Measurements from ENCODE around the gene FGFRL1.
"Not testable (repeated sequence)": the region's sequence is repeated elsewhere in the genome, so short reads cannot be mapped to it uniquely, and the experiment has no call there.

The FGFRL1 gene

DNA sequence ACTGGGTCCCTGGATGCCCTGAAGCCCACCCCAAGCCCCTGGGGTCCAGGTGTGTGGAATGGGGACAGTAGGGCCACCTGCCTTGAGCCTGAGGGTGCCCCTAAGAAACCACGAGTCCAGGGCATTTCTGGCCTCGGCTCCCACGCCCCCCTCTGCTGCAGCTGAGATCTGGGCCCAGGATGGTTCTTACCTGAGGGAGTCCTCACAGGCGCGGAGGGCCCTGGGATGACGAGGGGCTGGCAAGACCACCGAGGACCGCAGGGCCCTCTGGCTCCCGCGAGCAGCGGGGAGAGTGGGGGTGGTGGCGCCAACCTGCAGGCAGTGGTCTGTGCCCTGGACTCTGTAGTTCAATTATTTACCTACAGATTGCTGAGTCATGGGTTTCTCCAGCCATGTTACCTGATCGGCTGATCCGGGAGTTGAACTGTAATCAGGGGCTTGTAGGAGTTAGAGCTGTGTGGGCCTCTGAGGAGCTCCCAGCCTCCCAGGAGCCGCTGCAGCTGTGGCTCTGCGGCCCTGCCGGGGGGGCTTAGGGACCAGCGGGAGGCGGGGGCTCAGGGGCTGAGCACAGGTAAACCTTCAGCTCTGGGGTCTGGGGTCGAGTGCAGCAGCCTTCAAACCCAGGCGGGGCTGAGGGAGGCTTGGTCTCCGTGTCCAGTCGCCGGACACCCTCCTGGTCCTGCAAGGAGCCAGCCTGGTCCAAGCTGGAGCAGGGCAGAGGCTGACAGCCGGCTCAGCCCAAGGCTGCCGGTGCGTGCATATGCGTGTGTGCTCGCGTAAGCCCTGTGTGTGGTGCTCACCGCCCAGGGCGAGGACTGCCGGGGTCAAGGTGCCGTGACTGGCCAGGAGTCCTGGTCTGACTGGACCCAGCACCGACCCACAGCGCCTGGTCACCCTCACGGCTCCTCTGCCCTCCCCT, 18.1 kb upstream of the FGFRL1 start, which contains the start of gene SLC26A1:
TSS of gene SLC26A1 (minus strand) at position 294 of the 919 bp plus-strand sequence. CDS start 1,701 bp downstream, outside the sequence.
- no peak for DNase-seq

DNA sequence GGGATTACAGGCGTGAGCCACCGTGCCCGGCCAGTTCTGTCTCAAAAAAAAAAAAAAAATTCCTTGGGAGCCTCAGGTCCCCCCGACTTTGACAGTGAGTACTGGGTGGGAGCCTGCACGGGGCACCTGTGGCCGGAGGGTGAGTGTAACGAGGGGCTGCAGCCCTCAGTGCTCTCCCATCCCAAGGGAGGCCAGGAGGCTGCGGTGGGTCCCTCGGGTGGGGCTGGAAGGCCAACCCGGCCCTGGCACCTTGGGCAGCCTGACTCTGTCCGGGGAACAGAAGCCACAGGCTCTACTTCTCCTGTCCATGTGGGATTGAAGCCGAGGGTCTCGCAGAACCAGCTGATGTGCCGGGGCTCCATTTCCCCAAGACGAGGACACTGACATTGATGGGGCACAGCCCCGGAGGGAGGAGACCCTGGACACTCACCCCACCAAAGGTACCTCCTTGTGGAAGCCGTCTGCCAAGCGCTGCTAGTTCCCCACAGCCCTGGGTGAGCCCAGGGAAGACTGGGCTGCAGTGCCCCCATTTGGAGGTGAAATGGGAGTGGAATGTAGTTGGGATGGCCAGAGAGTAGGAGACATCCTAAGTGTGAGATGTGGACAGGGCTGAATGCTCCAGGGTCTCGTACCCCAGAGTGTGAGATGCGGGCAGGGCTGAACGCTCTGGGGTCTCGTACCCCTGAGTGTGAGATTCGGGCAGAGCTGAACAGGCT, 16.0 kb upstream of the FGFRL1 start:
- DNase-seq: no peak

DNA sequence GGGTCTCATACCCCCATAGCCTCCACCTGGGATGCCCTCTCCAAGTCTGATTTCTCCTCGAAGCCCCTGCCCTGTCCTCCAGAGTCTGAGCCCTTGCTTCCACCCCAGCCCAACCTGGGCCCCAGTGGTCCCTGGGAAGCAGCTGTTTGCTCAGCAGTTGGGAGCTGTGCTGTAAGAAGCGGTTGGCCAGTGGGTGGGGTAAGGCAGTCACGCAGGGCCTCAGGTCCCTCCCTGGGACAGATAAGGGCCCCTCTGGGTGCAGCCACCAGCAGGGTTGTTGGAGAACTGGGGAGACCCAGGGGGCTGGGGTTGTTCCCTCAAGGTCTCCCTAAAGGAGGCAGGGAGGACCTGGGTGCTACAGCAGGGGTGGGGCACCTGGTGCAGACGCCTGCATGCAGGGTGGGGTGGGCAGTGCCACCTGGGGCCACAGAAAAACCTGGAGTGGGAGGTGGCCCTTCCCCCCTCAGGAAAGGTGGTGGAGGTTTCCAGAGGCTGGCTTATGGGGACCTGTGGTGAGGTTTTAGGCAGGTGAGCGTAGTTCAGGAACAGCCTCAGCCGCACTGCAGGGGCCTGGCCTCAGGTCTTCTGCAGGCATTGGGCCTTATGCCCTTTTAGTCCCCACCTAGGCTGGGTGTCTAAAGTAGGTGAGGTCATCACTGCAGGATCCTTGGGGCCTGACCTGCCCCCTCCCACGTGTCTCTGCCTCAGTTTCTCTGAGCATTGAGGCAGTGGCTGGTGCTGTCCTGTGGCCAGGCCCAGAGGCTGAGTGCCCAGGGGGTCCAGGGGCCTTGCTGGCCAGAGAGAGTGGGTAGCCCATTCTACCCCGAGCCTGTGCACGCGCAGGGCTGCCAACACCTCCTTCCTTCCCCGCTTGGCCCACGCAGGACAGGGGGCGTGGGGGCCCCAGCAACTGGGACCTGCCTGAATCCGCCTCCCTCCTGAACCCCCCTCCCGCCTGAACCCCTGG, 15.1 kb upstream of the FGFRL1 start:
- no peak for DNase-seq

DNA sequence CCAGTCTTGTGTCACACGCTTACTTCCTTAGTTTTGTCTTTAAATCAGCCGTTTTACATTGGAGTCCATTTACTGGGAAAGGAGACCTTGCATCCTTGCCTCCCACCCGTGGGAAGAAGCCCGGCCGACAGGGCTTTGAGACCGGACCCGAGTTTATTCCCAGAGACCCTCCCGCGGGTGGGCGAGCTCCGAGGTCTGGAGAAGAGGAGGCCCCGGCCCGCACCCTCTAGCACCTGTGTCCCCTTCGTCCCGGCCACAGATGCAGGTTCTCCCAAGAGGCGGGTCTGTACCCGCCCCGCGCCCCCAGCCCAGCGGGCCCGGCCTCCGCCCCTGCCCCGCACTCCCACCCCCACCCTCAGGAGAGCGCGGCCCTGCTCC, 14.4 kb upstream of the FGFRL1 start:
- no peak for DNase-seq

DNA sequence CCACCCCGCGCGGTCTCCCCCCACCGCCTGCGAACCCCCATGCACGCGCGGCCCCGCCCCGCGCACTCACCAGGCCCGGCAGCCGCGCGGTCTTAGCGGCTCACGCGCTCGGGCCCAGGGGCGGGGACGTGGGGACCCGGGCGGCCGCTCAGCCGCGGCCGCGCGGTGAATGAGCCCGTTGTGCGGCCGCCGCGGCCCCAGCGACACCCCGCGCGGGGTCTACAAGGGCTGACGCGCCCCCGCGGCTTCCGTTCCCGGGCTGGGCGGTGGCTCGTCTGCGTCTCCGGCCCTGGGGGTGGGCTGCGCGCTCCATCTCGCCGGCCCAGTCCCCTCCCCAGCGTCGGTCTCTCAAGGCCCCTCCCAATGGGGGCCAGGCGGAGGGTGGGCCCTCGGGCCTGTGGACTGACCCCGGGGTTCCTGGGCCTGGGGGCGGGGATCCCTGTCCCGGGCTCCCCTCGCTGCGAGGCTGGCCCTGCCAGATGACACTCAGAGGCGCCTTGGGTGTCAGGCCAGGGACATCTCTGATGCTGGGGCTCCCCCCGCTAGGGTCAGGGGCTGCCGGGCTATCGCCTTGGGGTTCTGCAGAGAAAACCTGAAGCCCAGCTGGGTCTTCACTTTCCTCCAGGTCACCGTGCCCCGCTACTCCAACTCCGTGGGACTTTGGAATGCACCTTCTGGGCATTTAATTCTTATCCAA, 13.9 kb upstream of the FGFRL1 start:
- DNase-seq: no peak

DNA sequence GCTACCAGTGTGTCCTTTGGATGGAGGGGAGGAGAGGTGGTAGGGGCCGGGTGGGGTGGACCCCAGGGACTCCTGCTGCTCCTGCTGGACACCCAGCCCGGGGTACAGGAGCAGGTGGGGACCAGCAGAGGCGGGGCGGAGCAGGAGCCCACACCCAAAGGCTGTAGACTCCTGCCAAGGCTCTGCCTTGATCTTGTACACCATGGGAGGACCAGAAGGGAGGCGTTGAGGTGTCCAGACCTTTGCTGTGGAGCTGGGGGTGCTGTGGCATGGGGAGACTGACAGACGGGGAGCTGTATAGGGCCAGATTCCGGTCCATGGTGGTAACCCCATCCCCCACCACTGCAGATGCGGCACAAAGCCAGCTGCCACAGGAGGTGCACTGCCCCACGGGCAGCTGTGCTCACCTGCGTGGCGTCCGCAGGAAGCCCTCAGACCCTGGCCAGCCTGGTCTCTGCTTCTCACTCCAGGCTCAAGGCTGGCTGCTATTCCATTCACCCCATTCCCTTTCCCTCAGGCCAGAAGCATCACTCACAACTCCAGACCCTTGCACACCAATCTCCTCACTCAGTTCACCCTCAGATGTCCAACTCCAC, 13.2 kb upstream of the FGFRL1 start:
- no peak for DNase-seq

DNA sequence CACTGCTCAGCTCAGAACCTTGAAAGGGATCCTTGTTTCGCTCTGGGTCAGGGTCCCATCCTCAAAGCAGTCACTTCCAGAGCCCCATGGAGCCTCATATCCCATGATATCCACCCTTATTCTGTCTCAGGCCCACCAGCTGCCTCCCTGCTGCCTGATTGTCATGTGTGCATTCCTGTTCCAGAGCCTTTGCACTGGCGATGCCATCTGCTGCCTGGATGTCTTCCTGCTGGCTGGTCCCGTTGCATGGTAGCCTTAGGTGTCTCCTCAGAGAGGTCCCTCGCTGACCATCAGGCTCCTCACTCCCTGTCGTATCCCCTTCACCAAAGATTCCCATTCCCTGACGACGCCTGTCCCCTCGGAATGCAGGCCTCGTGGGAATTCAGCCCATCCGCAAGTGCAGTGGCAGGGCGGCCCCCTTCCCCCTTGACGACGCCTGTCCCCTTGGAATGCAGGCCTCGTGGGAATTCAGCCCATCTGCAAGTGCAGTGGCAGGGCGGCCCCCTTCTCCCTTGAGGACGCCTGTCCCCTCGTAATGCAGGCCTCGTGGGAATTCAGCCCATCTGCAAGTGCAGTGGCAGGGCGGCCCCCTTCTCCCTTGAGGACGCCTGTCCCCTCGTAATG, 12.1 kb upstream of the FGFRL1 start:
- not testable (repeated sequence) for DNase-seq

DNA sequence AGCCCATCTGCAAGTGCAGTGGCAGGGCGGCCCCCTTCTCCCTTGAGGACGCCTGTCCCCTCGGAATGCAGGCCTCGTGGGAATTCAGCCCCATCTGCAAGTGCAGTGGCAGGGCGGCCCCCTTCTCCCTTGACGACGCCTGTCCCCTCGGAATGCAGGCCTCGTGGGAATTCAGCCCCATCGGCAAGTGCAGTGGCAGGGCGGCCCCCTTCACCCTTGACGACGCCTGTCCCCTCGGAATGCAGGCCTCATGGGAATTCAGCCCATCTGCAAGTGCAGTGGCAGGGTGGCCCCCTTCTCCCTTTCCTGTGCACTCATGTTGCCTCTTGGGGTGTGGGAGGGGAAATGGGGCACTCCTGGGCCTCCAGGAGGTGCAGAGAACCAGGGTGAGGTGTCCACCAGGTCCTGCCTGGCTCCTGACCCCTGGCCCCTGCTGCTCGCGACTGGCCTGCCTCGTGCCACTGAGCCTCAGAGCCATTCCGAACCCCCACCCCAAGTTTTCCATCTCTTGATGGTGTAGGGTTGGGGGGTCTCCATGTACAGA, 11.5 kb upstream of the FGFRL1 start:
- no peak for DNase-seq

DNA sequence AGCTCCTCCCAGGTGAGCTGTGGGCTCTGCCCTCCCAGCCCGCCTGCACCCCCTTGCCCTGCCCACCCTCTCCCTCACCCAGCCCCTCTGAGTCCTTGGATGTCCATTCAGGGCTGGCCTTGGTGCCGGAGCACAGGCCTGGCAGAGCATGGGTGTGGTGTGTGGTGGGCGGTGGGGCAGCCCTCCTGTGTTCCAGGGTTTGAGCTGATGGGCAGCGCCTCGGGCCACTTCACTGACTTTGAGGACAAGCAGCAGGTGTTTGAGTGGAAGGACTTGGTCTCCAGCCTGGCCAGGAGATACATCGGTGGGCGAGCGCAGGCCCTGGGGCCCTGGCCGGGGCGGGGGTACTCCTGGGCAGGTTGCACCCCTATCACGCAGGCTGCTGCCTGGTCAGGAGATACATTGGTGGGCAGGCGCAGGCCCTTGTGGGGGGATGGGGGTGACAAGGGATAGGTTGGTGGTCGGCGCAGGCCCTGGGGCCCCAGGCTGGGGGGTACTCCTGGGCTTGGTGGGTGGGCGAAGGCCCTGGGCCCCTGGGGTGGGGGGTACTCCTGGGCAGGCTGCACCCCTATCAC, 10.7 kb upstream of the FGFRL1 start:
- no peak for DNase-seq

DNA sequence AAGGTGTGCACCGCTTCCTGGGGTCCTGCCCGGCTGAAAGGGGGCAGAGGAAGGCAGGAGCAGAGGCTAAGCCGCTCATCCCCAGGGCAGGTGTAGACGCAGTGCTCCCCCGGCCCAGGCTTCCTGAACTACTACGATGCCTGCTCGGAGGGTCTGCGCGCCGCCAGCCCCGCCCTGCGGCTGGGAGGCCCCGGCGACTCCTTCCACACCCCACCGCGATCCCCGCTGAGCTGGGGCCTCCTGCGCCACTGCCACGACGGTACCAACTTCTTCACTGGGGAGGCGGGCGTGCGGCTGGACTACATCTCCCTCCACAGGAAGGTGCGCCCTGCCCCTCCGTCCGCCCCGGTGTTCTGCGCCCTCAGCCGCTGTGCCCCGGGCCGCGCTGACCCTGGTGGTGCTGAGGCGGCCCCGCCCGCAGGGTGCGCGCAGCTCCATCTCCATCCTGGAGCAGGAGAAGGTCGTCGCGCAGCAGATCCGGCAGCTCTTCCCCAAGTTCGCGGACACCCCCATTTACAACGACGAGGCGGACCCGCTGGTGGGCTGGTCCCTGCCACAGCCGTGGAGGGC, 9.8 kb upstream of the FGFRL1 start:
- DNase-seq: no peak

DNA sequence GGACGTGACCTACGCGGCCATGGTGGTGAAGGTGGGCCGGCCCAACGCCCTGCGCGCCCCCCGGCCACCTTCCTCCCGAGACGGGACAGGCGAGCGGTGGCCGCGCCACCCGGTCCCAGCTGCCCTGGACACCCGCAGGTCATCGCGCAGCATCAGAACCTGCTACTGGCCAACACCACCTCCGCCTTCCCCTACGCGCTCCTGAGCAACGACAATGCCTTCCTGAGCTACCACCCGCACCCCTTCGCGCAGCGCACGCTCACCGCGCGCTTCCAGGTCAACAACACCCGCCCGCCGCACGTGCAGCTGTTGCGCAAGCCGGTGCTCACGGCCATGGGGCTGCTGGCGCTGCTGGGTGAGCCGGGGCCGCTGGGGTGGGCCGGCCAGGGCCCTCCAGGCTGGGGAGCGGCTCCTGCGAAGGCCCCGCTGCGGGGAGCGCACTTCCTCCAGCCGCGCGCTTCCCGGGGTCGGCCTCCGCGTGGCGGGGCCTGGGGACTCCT, 9.2 kb upstream of the FGFRL1 start:
- no peak for DNase-seq

DNA sequence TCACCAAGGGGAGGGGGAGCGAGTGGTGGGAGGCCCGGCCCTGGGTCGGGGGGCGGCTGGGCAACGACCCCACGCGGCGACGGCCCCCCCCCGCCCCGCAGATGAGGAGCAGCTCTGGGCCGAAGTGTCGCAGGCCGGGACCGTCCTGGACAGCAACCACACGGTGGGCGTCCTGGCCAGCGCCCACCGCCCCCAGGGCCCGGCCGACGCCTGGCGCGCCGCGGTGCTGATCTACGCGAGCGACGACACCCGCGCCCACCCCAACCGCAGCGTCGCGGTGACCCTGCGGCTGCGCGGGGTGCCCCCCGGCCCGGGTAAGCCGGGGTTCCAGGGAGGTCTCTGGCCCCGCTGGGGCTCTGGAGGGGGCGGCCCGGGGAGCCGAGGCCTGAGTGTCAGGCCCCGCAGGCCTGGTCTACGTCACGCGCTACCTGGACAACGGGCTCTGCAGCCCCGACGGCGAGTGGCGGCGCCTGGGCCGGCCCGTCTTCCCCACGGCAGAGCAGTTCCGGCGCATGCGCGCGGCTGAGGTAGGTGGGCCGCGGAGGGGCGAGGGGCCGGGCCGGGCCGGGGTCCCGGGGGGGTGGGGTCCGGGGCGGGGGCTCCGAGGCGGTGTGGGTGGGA, 8.7 kb upstream of the FGFRL1 start:
- DNase-seq: no peak

DNA sequence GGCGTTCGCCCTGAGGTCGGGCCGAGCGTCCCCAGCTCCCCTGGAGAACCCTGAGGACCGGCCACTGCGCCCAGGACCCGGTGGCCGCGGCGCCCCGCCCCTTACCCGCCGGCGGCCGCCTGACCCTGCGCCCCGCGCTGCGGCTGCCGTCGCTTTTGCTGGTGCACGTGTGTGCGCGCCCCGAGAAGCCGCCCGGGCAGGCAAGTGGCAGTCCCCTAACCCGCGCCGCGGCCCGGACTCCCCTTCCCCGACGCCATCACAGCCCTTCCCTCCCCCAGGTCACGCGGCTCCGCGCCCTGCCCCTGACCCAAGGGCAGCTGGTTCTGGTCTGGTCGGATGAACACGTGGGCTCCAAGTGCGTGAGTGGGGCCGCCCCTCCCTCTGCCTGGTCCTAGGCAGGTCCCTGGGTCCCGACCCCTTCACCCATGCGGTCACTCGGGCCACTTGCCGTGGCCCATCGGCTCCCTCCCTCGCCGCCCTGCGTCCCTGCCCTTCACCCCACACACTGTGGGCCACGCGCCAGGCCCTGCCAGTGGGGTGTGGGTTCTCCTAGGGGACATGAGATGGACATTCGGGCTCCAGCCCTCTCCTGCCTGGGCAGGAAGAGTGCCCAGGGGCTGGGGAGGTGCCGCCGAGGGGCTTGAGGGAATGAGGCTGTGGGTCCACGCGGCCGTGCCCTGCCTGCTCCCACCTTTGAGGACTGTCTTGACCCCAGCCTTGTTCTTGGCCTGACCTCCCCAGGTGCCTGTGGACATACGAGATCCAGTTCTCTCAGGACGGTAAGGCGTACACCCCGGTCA, 8.0 kb upstream of the FGFRL1 start:
- DNase-seq: no peak

DNA sequence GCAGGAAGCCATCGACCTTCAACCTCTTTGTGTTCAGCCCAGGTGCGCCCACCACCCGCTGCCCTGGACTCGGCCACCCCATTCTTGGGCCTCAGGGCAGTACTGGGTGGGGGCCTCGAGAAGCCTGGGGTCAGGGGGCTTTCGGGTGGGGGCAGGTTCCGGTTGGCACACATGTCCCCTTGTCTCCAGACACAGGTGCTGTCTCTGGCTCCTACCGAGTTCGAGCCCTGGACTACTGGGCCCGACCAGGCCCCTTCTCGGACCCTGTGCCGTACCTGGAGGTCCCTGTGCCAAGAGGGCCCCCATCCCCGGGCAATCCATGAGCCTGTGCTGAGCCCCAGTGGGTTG, 7.4 kb upstream of the FGFRL1 start:
- DNase-seq: no peak

DNA sequence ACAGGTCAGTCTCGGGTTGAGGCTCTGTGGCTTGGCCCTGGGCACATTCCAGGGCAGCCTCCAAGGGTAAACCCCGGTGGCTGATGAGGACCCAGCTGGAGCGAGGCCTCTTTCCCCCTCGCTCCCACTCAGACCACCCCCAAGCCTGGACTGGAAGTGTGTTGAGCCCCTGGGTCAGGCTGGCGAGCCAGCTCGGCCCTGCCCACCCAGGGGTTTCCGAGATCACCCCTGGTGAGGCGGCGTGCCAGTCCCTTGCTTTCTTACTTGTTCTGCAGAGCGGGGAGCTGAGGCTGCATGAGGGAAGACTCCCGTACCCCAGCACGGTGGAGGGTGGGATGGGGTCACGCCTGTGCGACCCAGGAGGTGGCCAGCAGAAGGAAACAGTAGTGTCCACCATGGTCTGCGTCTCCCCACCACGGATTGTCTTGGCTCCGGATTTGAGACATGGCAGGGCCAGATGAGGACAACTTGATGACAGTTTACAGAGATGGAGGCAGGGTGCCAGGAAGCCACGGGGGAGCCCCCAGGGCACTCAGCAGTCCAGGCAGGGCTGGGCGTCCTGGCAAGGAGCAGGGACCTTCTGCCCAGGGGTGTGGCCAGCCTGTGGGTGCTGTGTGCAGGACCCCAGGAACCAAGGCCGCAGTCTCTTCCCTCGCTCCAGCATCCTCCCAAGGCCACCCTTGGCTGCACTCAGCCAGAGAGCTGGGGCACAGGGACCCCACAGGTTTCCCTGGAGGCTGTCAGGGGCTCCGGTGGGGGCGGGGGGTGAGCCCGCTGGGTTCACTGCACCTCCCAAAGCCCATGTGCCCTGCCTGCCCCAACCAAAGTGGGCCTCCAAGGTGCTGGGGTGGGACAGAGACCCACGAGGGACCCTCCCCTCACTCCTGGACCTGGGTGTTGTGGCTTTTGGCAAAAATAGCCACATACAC, 6.6 kb upstream of the FGFRL1 start:
- no peak for DNase-seq

DNA sequence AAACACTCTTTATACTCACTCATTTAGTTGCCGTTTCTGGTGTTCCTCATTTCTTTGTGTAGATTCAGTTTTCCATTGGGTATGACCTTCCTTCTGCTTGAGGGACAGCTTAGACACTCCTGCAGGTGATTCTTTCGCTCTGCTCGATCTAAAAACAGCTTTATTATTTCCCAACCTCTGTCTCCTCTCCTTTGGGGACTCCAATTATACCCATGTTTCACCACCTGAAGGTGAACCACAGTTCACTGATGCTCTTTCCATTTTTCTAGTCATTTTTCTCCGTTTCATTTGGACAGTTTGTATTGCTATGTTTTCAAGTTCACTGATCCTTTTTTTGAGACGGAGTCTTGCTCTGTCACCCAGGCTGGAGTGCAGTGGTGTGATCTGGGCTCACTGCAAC, 4.6 kb upstream of the FGFRL1 start:
- no peak for DNase-seq

DNA sequence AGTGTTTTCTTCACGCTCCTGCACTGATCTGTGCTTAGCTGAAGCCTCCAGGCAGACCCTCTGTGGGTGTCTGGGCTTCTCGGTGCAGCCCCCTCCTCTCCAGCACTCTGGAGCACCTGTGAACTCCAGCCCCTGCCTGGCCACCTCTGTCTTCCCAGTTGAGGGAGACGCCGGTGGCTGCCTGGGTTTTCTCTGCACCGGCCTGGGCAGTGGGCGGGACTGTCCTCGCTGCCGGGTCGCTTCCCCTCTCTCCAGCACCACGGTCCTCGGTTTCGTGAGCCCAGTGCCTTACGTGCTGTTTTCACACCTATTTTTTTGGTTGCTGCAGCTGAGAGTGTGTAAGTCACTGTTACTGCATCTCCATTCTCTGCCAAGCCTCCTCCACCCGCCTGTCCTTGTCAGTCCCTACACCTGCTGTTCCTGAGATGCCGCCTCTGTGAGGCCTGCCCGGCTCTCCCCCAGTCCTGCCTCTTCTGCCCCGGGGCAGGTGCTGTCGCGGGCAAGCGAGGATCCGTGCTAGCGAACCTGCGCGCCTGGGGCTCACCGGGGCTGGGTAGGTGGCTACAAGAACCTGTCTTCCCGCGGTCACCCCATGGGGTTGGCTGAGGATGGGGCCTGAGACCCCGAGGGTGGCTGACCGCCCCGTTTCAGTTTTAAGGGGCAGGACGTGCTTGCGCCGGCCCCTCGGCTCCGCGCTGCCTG, 2.4 kb upstream of the FGFRL1 start:
- no peak for DNase-seq

Measured in islet precursor cell (in vitro differentiated cells).